HepG2 (cell line): Measurements from ENCODE around the gene COL26A1. TPM values are rescaled to one million over a fixed set of nuclear protein-coding genes. Genes with fewer than 3 reads are reported as not detected.

ENCODE experiments used
- ATAC-seq: fragments of 200-7000 bp; cut with Tn5 transposase; 3 replicates; pipeline ENCODE4 v1.9.1; 2020; ENCODE audit warnings: mild to moderate bottlenecking, moderate library complexity
- BruUV-seq: library from RNA; stranded (reverse); fragments of 400-500 nt; replicated peaks from 2 replicates; lab custom pipeline; 2021; lab: Mats Ljungman, UMichigan
- CTCF ChIA-PET: fragments of 300-600 bp; formaldehyde crosslinking; extraction: SDS; loops from one replicate; lab custom pipeline; 2021; ENCODE audit warnings: low total read pairs, inconsistent platforms, low intra/inter-chr PET ratio; lab: Yijun Ruan, JAX
- POLR2A ChIA-PET: fragments of 350-600 bp; sonication (Branson Sonifier 250); formaldehyde crosslinking; loops from one replicate; lab custom pipeline; 2020; ENCODE audit warnings: antibody characterized with exemption, inconsistent platforms; lab: Yijun Ruan, JAX
- DNase-seq: peaks from one replicate; pipeline ENCODE4 v3.0.0-alpha.2; 2015; ENCODE audit warnings: low spot score
- FAIRE-seq: peaks from 3 replicates; lab custom pipeline; 2011; peaks lifted over from hg19 to GRCh38; lab: Jason Lieb, UNC
- H2AFZ ChIP-seq: one replicate; pipeline ENCODE4 v1.6.1; 2011; ENCODE audit warnings: low read length, inconsistent platforms
- H3K27ac ChIP-seq: fragments of 300-600 bp; 3 replicates; pipeline ENCODE4 v1.8.0; 2011; ENCODE audit warnings: mixed run types, mild to moderate bottlenecking, mixed read lengths, low read length, inconsistent platforms; ENCODE audit not compliant: insufficient read depth; ENCODE audit errors: extremely low read length
- H3K27me3 ChIP-seq, 2 experiments: fragments of 200-600 bp in 1 of 2; 2 replicates in 1 of 2; 3 replicates in 1 of 2; pipeline versions ENCODE4 v1.6.0 to v1.8.0; 2011; ENCODE audit warnings: low read length in 2 of 2, mild to moderate bottlenecking in 2 of 2, moderate library complexity in 2 of 2, inconsistent platforms in 1 of 2; ENCODE audit not compliant: insufficient read depth in 2 of 2, control insufficient read depth in 1 of 2
- H3K36me3 ChIP-seq, 2 experiments: fragments of 200-600 bp in 1 of 2; replicated peaks in 1 of 2; 2 replicates in 1 of 2; 3 replicates in 1 of 2; pipeline versions ENCODE4 v1.5.1 to v1.8.0; 2011; ENCODE audit warnings: low read length in 2 of 2, inconsistent platforms in 1 of 2; ENCODE audit not compliant: insufficient read depth in 2 of 2, control insufficient read depth in 1 of 2
- H3K4me1 ChIP-seq: 2 replicates; pipeline ENCODE4 v1.5.1; 2012; ENCODE audit warnings: low read length, inconsistent platforms; ENCODE audit not compliant: insufficient read depth
- H3K4me2 ChIP-seq: 2 replicates; pipeline ENCODE4 v1.6.0; 2011; ENCODE audit warnings: low read depth, low read length, inconsistent platforms
- H3K4me3 ChIP-seq, 3 experiments: fragments of 200-600 bp in 1 of 3; sonication (generic), shearing (Covaris generic) in 1 of 3; replicated peaks in 1 of 3; 2 replicates each; pipeline ENCODE4 v1.5.1; 2011 to 2016; ENCODE audit warnings: low read length in 3 of 3, inconsistent platforms in 2 of 3, low read depth in 2 of 3, mild to moderate bottlenecking in 2 of 3, control low read depth in 1 of 3, mixed read lengths in 1 of 3; ENCODE audit not compliant: insufficient read depth in 1 of 3
- H3K79me2 ChIP-seq: one replicate; pipeline ENCODE4 v1.6.1; 2011; ENCODE audit warnings: low read length, inconsistent platforms; ENCODE audit not compliant: insufficient read depth
- H3K9ac ChIP-seq: 2 replicates; pipeline ENCODE4 v1.6.0; 2011; ENCODE audit warnings: mild to moderate bottlenecking, low read depth, low read length, inconsistent platforms; ENCODE audit not compliant: insufficient read depth
- H3K9me3 ChIP-seq: 2 replicates; pipeline ENCODE4 v1.5.1; 2012; ENCODE audit warnings: mild to moderate bottlenecking, low read length
- H4K20me1 ChIP-seq: 2 replicates; pipeline ENCODE4 v1.6.0; 2011; ENCODE audit warnings: inconsistent platforms, mild to moderate bottlenecking, low read length, moderate library complexity; ENCODE audit not compliant: insufficient read depth
- GABPB1 ChIP-seq: IDR thresholded peaks from 2 replicates; pipeline ENCODE4 v1.6.1; 2016; ENCODE audit warnings: mild to moderate bottlenecking, missing genetic modification reagents, moderate library complexity, missing compliant biosample characterization
- HINFP ChIP-seq: sonication (generic); formaldehyde crosslinking; IDR thresholded peaks from 2 replicates; pipeline ENCODE4 v1.4.0; 2020; ENCODE audit warnings: low read depth, mild to moderate bottlenecking, missing genetic modification reagents
- KDM4B ChIP-seq: sonication (generic); formaldehyde crosslinking; IDR thresholded peaks from 2 replicates; pipeline ENCODE4 v1.4.0; 2020; ENCODE audit warnings: missing genetic modification reagents
- MAFF ChIP-seq: IDR thresholded peaks from 2 replicates; pipeline ENCODE4 v1.6.1; 2011; ENCODE audit warnings: low read depth, low read length, improper control_type of control experiment
- MXD4 ChIP-seq: IDR thresholded peaks from 2 replicates; pipeline ENCODE4 v1.6.1; 2016; ENCODE audit warnings: mild to moderate bottlenecking, missing biosample characterization, missing genetic modification reagents
- SMAD9 ChIP-seq: sonication (generic); formaldehyde crosslinking; IDR thresholded peaks from 2 replicates; pipeline ENCODE4 v1.5.1; 2020; ENCODE audit warnings: mild to moderate bottlenecking, missing genetic modification reagents
- SMARCE1 ChIP-seq: fragments of 450-650 bp; IDR thresholded peaks from 2 replicates; pipeline ENCODE4 v1.6.1; 2017; ENCODE audit warnings: borderline replicate concordance
- SPEN ChIP-seq: sonication (generic); formaldehyde crosslinking; IDR thresholded peaks from 2 replicates; pipeline ENCODE4 v1.5.1; 2020; ENCODE audit warnings: low read depth, mild to moderate bottlenecking, missing genetic modification reagents
- ZBTB25 ChIP-seq: IDR thresholded peaks from 2 replicates; pipeline ENCODE4 v1.6.1; 2018; ENCODE audit warnings: missing genetic modification reagents
- ZHX2 ChIP-seq, 2 experiments: sonication (generic) in 1 of 2; formaldehyde crosslinking in 1 of 2; IDR thresholded peaks; 2 replicates each; pipeline versions ENCODE4 v1.6.1 to v1.9.0; 2014 to 2022; ENCODE audit warnings: antibody characterized with exemption in 1 of 2, borderline replicate concordance in 1 of 2, inconsistent platforms in 1 of 2, low read depth in 1 of 2, missing genetic modification reagents in 1 of 2
- ZNF12 ChIP-seq: sonication (generic); formaldehyde crosslinking; IDR thresholded peaks from 2 replicates; pipeline ENCODE4 v1.5.0; 2020; ENCODE audit warnings: missing genetic modification reagents
- ZNF274 ChIP-seq: sonication (generic); formaldehyde crosslinking; IDR thresholded peaks from 2 replicates; pipeline ENCODE4 v1.5.1; 2020; ENCODE audit warnings: mild to moderate bottlenecking, missing genetic modification reagents
- ZNF281 ChIP-seq: sonication (generic); formaldehyde crosslinking; IDR thresholded peaks from 2 replicates; pipeline ENCODE4 v1.4.0; 2020; ENCODE audit warnings: missing genetic modification reagents, borderline replicate concordance
- ZNF510 ChIP-seq: sonication (generic); formaldehyde crosslinking; IDR thresholded peaks from 2 replicates; pipeline ENCODE4 v1.4.0; 2020; ENCODE audit warnings: low read depth, mild to moderate bottlenecking, missing genetic modification reagents
- WGBS: methylation state at CpG from one replicate; pipeline ENCODE4 v1.1.6; 2017; ENCODE audit warnings: low lambda C conversion rate; 5-methylcytosine and 5-hydroxymethylcytosine counted together
- in situ Hi-C: cut with HindIII; loops from 2 replicates; pipeline ENCODE4 v1.10.0; 2017; ENCODE audit warnings: low pct_unique_long_range_greater_than_20kb; ENCODE audit not compliant: extremely low pct_ligation_motif_present
- intact Hi-C: fragments of 100-400 bp; cut with micrococcal nuclease; formaldehyde crosslinking; loops from one replicate; pipeline ENCODE4 v1.10.0; 2022; ENCODE audit not compliant: unreplicated experiment
- polyA plus RNA-seq, 8 experiments: library from polyadenylated mRNA; depleted of rRNA in 3 of 8; stranded (reverse) in 7 of 8; unstranded in 1 of 8; fragments of >200 nt; fragmentation: Illumina TruSeq in 4 of 8; extraction: Trizol in 4 of 8; gene quantifications; 2 replicates each; pipeline versions ENCODE4 v1.2.1 to v1.2.3, GENCODE V29; 2011 to 2016; ENCODE audit warnings: low read depth in 4 of 8, missing spikeins in 1 of 8, mixed read lengths in 1 of 8; ENCODE audit not compliant: insufficient read depth in 1 of 8
- total RNA-seq, 5 experiments: library from RNA; depleted of rRNA; stranded (reverse); fragments of >200 nt; fragmentation: Illumina TruSeq; extraction: Trizol; gene quantifications; 2 replicates each; pipeline ENCODE4 v1.2.3, GENCODE V29; 2016; ENCODE audit warnings: low read depth in 1 of 5

COL26A1 gene
- total and polyA plus RNA-seq, 2 of the 13 experiments (the other 11 are each of a cell fraction or from before 2014, with no cell fraction given) = 7.8 to 9.2 TPM

GRCh38 chr7:101575168-101575567 lies 212.5 kb downstream of the COL26A1 start:
- Histone ChIP-seq H3K4me2 (no peak overlapping the region), H3K27me3 (no peaks in the 10 kb centered on the region), H4K20me1 (no peaks in the 10 kb centered on the region), H3K36me3 (no peaks in the 10 kb centered on the region), H3K9ac (no peak overlapping the region), H3K4me1 (no peaks in the 10 kb centered on the region), H2AFZ (no peak overlapping the region), H3K4me3 (no peak overlapping the region), H3K27ac (no peak overlapping the region), H3K9me3 (peaks cover 21% of the 10 kb centered on the region), H3K79me2 (no peaks in the 10 kb centered on the region)
- in situ Hi-C loops (no loop called here), intact Hi-C loops (no loop called here)
- ChIA-PET POLR2A (no interaction called here), CTCF (no interaction called here)
- no TSS peak for BruUV-seq
- no peak for DNase-seq
- ATAC-seq = no peak
- WGBS = 50% methylated on average over 2 of the region's 2 CpGs
- no peak for FAIRE-seq
- TF ChIP-seq ZNF281 (no peak), HINFP (CRISPR knock-in tag) (no peak), MAFF (no peak), ZHX2 (IDR thresholded peaks at IDR 0.05; ENCODE audit: low read depth) (no peak), ZHX2 (CRISPR knock-in tag; IDR thresholded peaks at IDR 0.05; ENCODE audit: borderline replicate concordance) (no peak), ZNF274 (CRISPR knock-in tag) (no peak), SPEN (CRISPR knock-in tag) (no peak), GABPB1 (CRISPR knock-in tag) (no peak), ZBTB25 (CRISPR knock-in tag) (no peak), ZNF510 (CRISPR knock-in tag) (no peak), SMAD9 (CRISPR knock-in tag) (no peak), ZNF12 (CRISPR knock-in tag) (no peak), MXD4 (CRISPR knock-in tag) (no peak), KDM4B (CRISPR knock-in tag) (no peak), SMARCE1 (no peak)
